ENCODE measurements around the gene ZDHHC14. TPM values are rescaled to one million over a fixed set of nuclear protein-coding genes. Genes with fewer than 3 reads are reported as not detected.

ZDHHC14 gene
- total RNA-seq, 4 donors from 2014 or later: 7.1 to 11.4 (median 9.8) TPM

DNA sequence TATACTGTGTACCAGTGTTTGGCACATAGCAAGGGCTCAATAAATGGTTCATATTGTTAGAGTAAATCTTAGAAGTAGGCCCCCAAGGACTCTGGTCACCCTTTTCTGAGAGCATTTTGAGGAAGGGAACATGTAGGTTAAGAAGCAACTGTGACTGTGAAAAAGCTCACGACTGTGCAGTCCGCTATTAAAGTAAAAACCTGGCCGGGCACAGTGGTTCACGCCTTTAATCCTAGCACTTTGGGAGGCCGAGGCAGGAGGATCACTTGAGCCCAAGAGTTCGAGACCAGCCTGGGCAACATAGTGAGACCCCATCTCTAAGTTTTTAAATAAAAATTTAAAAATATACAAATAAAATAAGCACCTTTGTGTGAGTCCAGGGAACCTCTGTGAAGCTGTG lies 5.0 kb downstream of the ZDHHC14 start:
- no peak for DNase-seq (ENCODE audit: extremely low spot score)
- Histone ChIP-seq H3K27me3 (no peaks in the 10 kb centered on the region), H3K9me3 (peaks cover 0 to 11% (median 5%) of the 10 kb centered on the region in 4 donors), H3K27ac (replicated peaks in 1 of 4) (no peak overlapping the region), H3K4me3 (no peak overlapping the region), H3K36me3 (no peaks in the 10 kb centered on the region), H3K4me1 (peaks cover 12 to 16% (median 16%) of the 10 kb centered on the region in 4 donors)
- intact Hi-C loops (cut with DNase I): loop anchor here (10.0 kb wide), 1 partner anchor 279 kb away; no protein-coding TSS in a partner anchor
- 96% methylated on average over 6 of the region's 6 CpGs for WGBS
- no peak for TF ChIP-seq POLR2AphosphoS5 (IDR thresholded peaks at IDR 0.05)
- no peak for TF ChIP-seq EP300 (IDR thresholded peaks at IDR 0.05)
- no peak for TF ChIP-seq POLR2A (IDR thresholded peaks at IDR 0.05; ENCODE audit: low read depth)
- TF ChIP-seq, protein P1, sequence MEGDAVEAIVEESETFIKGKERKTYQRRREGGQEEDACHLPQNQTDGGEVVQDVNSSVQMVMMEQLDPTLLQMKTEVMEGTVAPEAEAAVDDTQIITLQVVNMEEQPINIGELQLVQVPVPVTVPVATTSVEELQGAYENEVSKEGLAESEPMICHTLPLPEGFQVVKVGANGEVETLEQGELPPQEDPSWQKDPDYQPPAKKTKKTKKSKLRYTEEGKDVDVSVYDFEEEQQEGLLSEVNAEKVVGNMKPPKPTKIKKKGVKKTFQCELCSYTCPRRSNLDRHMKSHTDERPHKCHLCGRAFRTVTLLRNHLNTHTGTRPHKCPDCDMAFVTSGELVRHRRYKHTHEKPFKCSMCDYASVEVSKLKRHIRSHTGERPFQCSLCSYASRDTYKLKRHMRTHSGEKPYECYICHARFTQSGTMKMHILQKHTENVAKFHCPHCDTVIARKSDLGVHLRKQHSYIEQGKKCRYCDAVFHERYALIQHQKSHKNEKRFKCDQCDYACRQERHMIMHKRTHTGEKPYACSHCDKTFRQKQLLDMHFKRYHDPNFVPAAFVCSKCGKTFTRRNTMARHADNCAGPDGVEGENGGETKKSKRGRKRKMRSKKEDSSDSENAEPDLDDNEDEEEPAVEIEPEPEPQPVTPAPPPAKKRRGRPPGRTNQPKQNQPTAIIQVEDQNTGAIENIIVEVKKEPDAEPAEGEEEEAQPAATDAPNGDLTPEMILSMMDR (IDR thresholded peaks at IDR 0.05): no peak

DNA sequence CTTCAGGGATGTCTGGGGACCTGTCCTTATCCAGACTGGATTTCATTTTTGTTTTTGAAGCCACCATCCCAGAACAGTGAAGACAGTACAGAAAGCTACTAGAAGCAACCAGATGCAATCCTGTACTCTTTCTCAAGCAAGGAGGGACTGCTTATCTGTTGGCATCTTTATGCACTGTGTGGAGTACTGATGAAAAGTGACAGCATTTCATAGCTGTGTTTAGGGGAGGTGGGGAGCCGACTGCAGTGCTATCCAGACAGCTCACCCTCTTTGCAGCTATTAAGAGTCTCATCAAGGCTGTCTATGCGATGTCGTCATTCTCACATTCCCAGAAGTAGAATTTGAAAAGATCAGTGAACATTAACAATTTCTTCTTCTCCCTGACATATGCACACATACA lies 5.5 kb downstream of the ZDHHC14 start:
- 89% methylated on average over 3 of the region's 3 CpGs for WGBS
- DNase-seq (ENCODE audit: extremely low spot score): no peak
- no peak overlapping the region for H3K27ac ChIP-seq (replicated peaks in 1 of 4)
- no peak for TF ChIP-seq POLR2A (IDR thresholded peaks at IDR 0.05; ENCODE audit: low read depth)
- no peak for TF ChIP-seq EP300 (IDR thresholded peaks at IDR 0.05)
- TF ChIP-seq, protein P1 (IDR thresholded peaks at IDR 0.05): no peak
- TF ChIP-seq POLR2AphosphoS5 (IDR thresholded peaks at IDR 0.05): no peak
- no peaks in the 10 kb centered on the region for H3K27me3 ChIP-seq
- H3K36me3 ChIP-seq: no peaks in the 10 kb centered on the region
- peaks cover 12 to 16% (median 16%) of the 10 kb centered on the region in 4 donors for H3K4me1 ChIP-seq
- H3K4me3 ChIP-seq: no peak overlapping the region
- peaks cover 0 to 15% (median 7%) of the 10 kb centered on the region in 4 donors for H3K9me3 ChIP-seq
- intact Hi-C loops (cut with DNase I): loop anchor here (10.0 kb wide), 1 partner anchor 278 kb away; no protein-coding TSS in a partner anchor

DNA sequence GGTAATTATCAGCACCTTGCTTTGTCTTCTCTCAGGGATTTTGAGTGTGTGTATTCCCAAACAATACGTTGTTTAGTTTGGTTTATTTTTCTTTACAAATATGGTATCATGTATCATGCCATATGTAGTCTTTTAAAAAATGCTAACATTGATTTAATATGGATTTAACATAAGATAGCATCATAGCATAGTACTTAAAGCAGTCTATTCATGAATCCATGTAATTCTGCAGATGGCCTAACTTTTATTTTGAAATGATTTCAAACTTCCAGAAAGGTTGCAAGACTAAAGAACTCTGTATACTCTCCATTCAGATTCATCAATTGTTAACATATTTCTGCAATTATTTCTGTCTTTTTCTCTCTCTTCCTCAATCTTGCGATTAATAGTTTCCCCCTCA lies 7.9 kb downstream of the ZDHHC14 start:
- intact Hi-C loops (cut with DNase I): loop anchor here (10.0 kb wide), 1 partner anchor 276 kb away; no protein-coding TSS in a partner anchor
- no peaks in the 10 kb centered on the region for H3K27me3 ChIP-seq
- H3K4me1 ChIP-seq: peaks cover 0 to 11% (median 0%) of the 10 kb centered on the region in 4 donors
- TF ChIP-seq, protein P1 (IDR thresholded peaks at IDR 0.05): no peak
- TF ChIP-seq EP300 (IDR thresholded peaks at IDR 0.05) (no peak), POLR2A (IDR thresholded peaks at IDR 0.05; ENCODE audit: low read depth) (no peak), POLR2AphosphoS5 (IDR thresholded peaks at IDR 0.05) (no peak)
- 95% methylated on average over 2 of the region's 2 CpGs for WGBS
- no peaks in the 10 kb centered on the region for H3K36me3 ChIP-seq
- no peak for DNase-seq (ENCODE audit: extremely low spot score)
- H3K9me3 ChIP-seq: peaks cover 0 to 16% (median 8%) of the 10 kb centered on the region in 4 donors
- H3K27ac ChIP-seq (replicated peaks in 1 of 4): no peak overlapping the region
- H3K4me3 ChIP-seq: no peak overlapping the region

DNA sequence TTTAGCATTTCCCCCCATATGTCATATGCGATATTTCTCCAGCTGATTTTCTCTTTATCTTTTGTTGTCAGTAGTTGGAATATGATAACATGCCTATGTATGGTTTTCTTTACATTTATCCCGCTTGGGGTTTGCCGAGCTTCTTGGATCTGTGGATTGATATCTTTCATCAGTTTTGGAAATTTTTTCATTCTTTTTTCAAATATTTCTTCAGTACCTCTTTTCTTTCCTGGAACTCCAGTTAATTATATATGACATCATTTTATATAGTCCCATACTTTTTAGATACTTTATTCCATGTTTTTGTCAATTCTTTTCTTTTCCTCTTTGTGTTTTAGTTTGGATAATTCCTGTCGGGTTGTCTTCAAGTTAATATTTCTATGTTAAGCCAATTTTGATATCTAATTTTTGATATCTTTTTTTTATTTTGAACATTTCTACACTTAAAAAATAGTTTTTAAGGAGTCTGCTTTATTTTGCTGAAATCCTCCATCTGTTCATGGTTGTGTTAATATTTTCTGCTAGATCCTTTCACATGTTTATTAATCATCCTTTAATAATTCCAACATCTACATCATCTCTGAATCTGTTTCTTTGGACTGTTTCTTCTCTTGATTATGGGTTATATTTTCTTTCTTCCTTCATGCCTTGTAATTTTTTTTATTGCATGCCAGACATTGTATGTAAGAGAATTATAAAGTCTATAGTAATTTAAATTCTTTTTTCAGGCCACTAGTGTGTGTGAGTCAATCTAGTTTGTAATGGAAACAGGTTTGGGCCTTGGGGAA lies 9.5 kb downstream of the ZDHHC14 start:
- intact Hi-C loops (cut with DNase I): no loop called here

More for the DNA sequence above, 9.5 kb downstream of the ZDHHC14 start:
- DNase-seq (ENCODE audit: extremely low spot score): no peak
- Histone ChIP-seq H3K27me3 (no peaks in the 10 kb centered on the region), H3K36me3 (no peaks in the 10 kb centered on the region), H3K27ac (replicated peaks in 1 of 4) (no peak overlapping the region), H3K4me1 (peaks cover 0 to 7% (median 0%) of the 10 kb centered on the region in 4 donors), H3K4me3 (no peak overlapping the region), H3K9me3 (peaks cover 0 to 16% (median 8%) of the 10 kb centered on the region in 4 donors)
- TF ChIP-seq POLR2A (IDR thresholded peaks at IDR 0.05; ENCODE audit: low read depth): no peak
- TF ChIP-seq, protein P1 (IDR thresholded peaks at IDR 0.05): no peak
- WGBS: 95% methylated on average over 4 of the region's 4 CpGs
